Heart right ventricle (tissue), 16 donors: ENCODE measurements around the gene BCKDHB. TPM values are rescaled to one million over a fixed set of nuclear protein-coding genes. Genes with fewer than 3 reads are reported as not detected.

Experiments used
- ATAC-seq, 8 donors: fragments of 200-7000 bp; cut with Tn5 transposase; one replicate each; pipeline ENCODE4 v1.9.1; 2020; ENCODE audit warnings: mild to moderate bottlenecking in 8 of 8, moderate library complexity in 8 of 8, moderate number of reproducible peaks in 1 of 8
- DNase-seq, 2 donors: peaks; one replicate each; pipeline ENCODE4 v3.0.0-alpha.2; 2020
- H3K27ac ChIP-seq, 10 donors: fragments of 200-600 bp; sonication (generic) in 2 of 10; one replicate each; pipeline versions ENCODE4 v1.5.0 to v1.8.0; 2020 to 2022; ENCODE audit warnings: mild to moderate bottlenecking in 3 of 10
- H3K27me3 ChIP-seq, 7 donors: fragments of 200-600 bp; one replicate each; pipeline ENCODE4 v1.8.0; 2021 to 2022; ENCODE audit warnings: mild to moderate bottlenecking in 2 of 7
- H3K36me3 ChIP-seq, 9 donors: fragments of 200-600 bp; sonication (generic) in 1 of 9; one replicate each; pipeline versions ENCODE4 v1.5.0 to v1.8.0; 2020 to 2022; ENCODE audit warnings: mild to moderate bottlenecking in 2 of 9
- H3K4me1 ChIP-seq, 9 donors: fragments of 200-600 bp; sonication (generic) in 1 of 9; one replicate each; pipeline versions ENCODE4 v1.5.0 to v1.8.0; 2020 to 2022; ENCODE audit warnings: mild to moderate bottlenecking in 4 of 9
- H3K4me3 ChIP-seq, 10 donors: fragments of 200-600 bp; sonication (generic) in 2 of 10; one replicate each; pipeline versions ENCODE4 v1.5.0 to v1.8.0; 2020 to 2022; ENCODE audit warnings: mild to moderate bottlenecking in 7 of 10, moderate library complexity in 2 of 10
- H3K9me3 ChIP-seq, 11 donors: fragments of 200-600 bp in 10 of 11; sonication (generic) in 2 of 11; one replicate each; pipeline versions ENCODE4 v1.5.0 to v1.8.0; 2013 to 2022; ENCODE audit warnings: mild to moderate bottlenecking in 2 of 11, control low read depth in 1 of 11, moderate library complexity in 1 of 11
- whole genome bisulfite sequencing, 2 donors: extraction: QIAGEN DNeasy Blood & Tissue Kit; methylation state at CpG; one replicate each; pipeline ENCODE4 v1.1.7; 2013; ENCODE audit warnings: inconsistent platforms in 1 of 2; 5-methylcytosine and 5-hydroxymethylcytosine counted together
- intact Hi-C, 10 donors: fragments of 100-400 bp; cut with DNase I; formaldehyde crosslinking; loops; one replicate each; pipeline versions ENCODE4 v1.11.1 to v1.14.2; 2022
- polyA plus RNA-seq, 2 donors: library from polyadenylated mRNA; stranded (reverse); fragments of 200-250 nt; gene quantifications; one replicate each; pipeline ENCODE4 v1.2.3, GENCODE V29; 2013
- total RNA-seq, 10 donors: library from RNA; stranded (reverse); fragmentation: NEBNext Ultra II Directional in 3 of 10; extraction: Animal tissue kit (Norgen Biotek cat#: 25700) in 3 of 10; gene quantifications; one replicate each; pipeline versions ENCODE4 v1.2.1 to v1.2.4, GENCODE V29; 2021 to 2023
- TF ChIP-seq, protein P1 (sequence below), 9 donors: fragments of 200-600 bp; sonication (generic) in 2 of 9; IDR thresholded peaks; one replicate each; pipeline versions ENCODE4 v1.5.0 to v1.8.0; 2021 to 2022; ENCODE audit warnings: antibody characterized with exemption in 9 of 9, mild to moderate bottlenecking in 5 of 9, moderate library complexity in 1 of 9
- donor health status: Arrhythmogenic right ventricular cardiomyopathy.
- donor health status: ischemic (EF 13 %, LVEDD 7.1; RV severe dilation, severe dysfunction).
- donor health status: healthy with polysubstance abuse.
- donor health status: DM: no; HTN: yes; CAD: no.
- donor health status: DM: no; HTN: no; CAD: no.
- donor health status: ischemic (EF 25% LVEDD 6.9; RV normal size, moderate dysfunction).
- donor health status: ischemic (EF 25% LVEDD 5.7; RV mildly dilated, moderate dysfunction).
- donor health status: healthy.
- donor health status: DM: yes; HTN: yes; CAD: no.
- donor health status: Ischemic cardiomyopathy.
- donor health status: ischemic (EF 35%, LVEDD 5.7; RV mildly dilated, moderate dysfunction).
- donor health status: nonischemic (EF 11% LVEDD 7.7; RV severe dilation, severe dysfunction).
- donor health status: DM: yes; HTN: yes; CAD: no.
- donor health status: PGD.
- donor health status: ischemic (EF 29% LVEDD 5.4; RV normal size, mild dysfunction).
- donor health status: nonischemic (EF 23%, LVEDD 6.1; RV moderate dilation, normal function).

The BCKDHB gene
- total and polyA plus RNA-seq, 12 donors = 7.1 to 46.4 (median 31.2) TPM

DNA sequence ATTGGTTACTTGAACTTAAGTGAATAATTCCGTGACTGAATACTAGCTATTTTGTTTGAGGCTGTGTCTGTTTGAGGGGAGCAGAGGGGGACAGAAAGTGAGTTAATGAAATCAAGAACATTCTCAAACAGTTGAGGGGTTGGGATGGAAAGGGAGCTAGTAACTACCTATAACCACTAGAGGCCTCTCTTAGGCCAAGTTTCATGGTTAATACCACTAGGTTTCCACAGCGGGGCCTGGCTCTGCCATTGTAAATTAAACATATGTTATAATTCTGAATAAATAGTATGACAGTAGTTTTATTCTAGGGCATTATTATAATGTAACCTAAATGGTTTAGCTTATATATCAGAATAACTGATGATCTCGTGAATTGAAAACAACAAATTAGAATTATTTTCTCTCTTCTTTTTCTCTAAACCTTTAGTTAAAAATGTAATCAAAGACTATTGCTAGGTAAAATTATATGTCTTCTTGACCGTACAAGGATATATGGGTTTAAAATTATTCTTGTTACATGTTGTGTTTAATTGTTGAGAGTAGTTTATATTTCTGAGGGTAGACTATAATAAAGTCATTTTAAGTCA, 108.1 kb downstream of the BCKDHB start:
- peaks cover 0 to 2% (median 0%) of the 10 kb centered on the region in 11 donors for H3K9me3 ChIP-seq
- peak in 1 of 2 donors; percentile 37 for DNase-seq
- TF ChIP-seq, protein P1, sequence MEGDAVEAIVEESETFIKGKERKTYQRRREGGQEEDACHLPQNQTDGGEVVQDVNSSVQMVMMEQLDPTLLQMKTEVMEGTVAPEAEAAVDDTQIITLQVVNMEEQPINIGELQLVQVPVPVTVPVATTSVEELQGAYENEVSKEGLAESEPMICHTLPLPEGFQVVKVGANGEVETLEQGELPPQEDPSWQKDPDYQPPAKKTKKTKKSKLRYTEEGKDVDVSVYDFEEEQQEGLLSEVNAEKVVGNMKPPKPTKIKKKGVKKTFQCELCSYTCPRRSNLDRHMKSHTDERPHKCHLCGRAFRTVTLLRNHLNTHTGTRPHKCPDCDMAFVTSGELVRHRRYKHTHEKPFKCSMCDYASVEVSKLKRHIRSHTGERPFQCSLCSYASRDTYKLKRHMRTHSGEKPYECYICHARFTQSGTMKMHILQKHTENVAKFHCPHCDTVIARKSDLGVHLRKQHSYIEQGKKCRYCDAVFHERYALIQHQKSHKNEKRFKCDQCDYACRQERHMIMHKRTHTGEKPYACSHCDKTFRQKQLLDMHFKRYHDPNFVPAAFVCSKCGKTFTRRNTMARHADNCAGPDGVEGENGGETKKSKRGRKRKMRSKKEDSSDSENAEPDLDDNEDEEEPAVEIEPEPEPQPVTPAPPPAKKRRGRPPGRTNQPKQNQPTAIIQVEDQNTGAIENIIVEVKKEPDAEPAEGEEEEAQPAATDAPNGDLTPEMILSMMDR (IDR thresholded peaks at IDR 0.05) = peak; percentile 43 to 85 (median 72)
- H3K27ac ChIP-seq = peak overlapping the region in 1 of 10 donors; percentile 22
- intact Hi-C loops = loop anchor here in 4 of 10 donors (5.0 to 10.0 kb wide), 5 partner anchors 72 to 1540 kb away; partner anchors contain the start of gene TENT5A (in 2 of the 4)
- ATAC-seq = peak; percentile 69 to 85 (median 77)
- 50 to 55% methylated on average over 4 of the region's 4 CpGs for WGBS, 2 donors
- no peaks in the 10 kb centered on the region for H3K36me3 ChIP-seq
- no peak overlapping the region for H3K4me3 ChIP-seq
- H3K4me1 ChIP-seq = peaks cover 0 to 19% (median 11%) of the 10 kb centered on the region in 9 donors
- H3K27me3 ChIP-seq = no peaks in the 10 kb centered on the region

- H3K4me1 ChIP-seq = peaks cover 0 to 18% (median 10%) of the 10 kb centered on the region in 9 donors
- H3K4me3 ChIP-seq = no peak overlapping the region
- H3K36me3 ChIP-seq = no peaks in the 10 kb centered on the region
- peak overlapping the region in 1 of 10 donors; percentile 22 for H3K27ac ChIP-seq
- DNase-seq (no peak), ATAC-seq (peak in 2 of 8 donors; percentile 22 to 40)
- intact Hi-C loops = loop anchor here in 4 of 10 donors (10.0 kb wide), 3 partner anchors 120 to 1540 kb away; partner anchors contain the start of gene TENT5A (in 2 of the 4)
- peaks cover 0 to 7% (median 0%) of the 10 kb centered on the region in 11 donors for H3K9me3 ChIP-seq
- no peaks in the 10 kb centered on the region for H3K27me3 ChIP-seq
- WGBS, 2 donors = 85 to 94% methylated on average over 1 of the region's 1 CpG
- TF ChIP-seq, protein P1 (IDR thresholded peaks at IDR 0.05) = no peak
These were observed 108.6 kb downstream of the BCKDHB start for GRCh38 chr6:80215063-80215462.

DNA sequence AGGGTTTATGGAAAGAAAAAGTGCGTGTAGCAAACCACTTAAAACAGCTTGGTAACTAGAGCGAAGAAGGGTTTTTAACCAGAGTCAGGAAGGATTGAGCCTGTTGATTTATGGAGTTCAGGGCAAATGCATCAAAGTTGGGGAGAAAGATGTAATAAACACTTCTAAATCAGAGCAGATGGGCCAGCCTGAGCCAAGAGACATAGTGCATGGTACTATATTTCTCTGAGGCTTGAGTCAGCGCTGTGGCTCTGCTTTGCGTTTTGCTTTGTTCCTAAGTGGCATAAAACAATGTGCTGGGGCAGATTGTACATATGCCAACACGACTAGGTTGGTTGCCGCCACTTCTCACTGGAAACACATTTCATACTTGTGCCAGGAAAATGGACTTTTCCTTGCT, 111.3 kb downstream of the BCKDHB start:
- Histone ChIP-seq H3K27me3 (no peaks in the 10 kb centered on the region), H3K36me3 (no peaks in the 10 kb centered on the region), H3K4me3 (no peak overlapping the region), H3K9me3 (peaks cover 0 to 7% (median 0%) of the 10 kb centered on the region in 11 donors), H3K4me1 (no peaks in the 10 kb centered on the region), H3K27ac (no peak overlapping the region)
- DNase-seq (no peak), ATAC-seq (no peak)
- intact Hi-C loops = loop anchor here in 4 of 10 donors (10.0 kb wide), 3 partner anchors 117 to 1537 kb away; partner anchors contain the start of gene TENT5A (in 2 of the 4)
- 85 to 91% methylated on average over 6 of the region's 6 CpGs for WGBS, 2 donors
- TF ChIP-seq, protein P1 (IDR thresholded peaks at IDR 0.05) = no peak

DNA sequence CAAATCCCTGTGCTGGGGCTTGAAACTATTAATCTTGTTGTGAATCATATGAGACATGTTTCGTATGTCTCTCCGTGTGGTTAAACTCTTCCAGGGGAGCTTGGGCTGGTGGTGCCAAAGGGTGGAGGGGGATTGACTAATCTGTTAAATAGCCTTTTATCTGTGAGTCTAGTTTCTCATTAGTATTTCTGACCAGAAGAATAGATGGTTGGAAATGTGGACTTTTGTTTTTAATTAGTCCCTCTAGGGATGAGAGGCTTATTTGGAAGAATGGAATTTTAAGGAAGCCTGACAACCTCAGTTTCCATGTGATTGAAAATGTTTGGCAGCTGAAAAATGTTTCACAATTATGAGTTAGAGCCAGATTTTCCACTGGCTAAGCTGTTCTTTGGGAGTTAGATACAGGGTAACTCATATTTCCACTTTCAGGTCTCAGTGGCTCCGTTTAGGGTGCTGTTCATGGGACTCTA, 117.3 kb downstream of the BCKDHB start:
- Histone ChIP-seq H3K27me3 (no peaks in the 10 kb centered on the region), H3K9me3 (peaks cover 0 to 7% (median 0%) of the 10 kb centered on the region in 11 donors), H3K4me3 (no peak overlapping the region), H3K4me1 (no peaks in the 10 kb centered on the region), H3K27ac (no peak overlapping the region), H3K36me3 (no peaks in the 10 kb centered on the region)
- TF ChIP-seq, protein P1 (IDR thresholded peaks at IDR 0.05) = no peak
- WGBS, 2 donors = 76 to 82% methylated on average over 3 of the region's 3 CpGs
- DNase-seq = no peak
- peak in 5 of 8 donors; percentile 53 to 88 (median 63) for ATAC-seq
- intact Hi-C loops = loop anchor here in 2 of 10 donors (10.0 kb wide), 2 partner anchors 111 to 251 kb away; no protein-coding TSS in a partner anchor
